DMS153 (cell line): Measurements from ENCODE around the gene ASMTL.
"Not testable (repeated sequence)": the region's sequence is repeated elsewhere in the genome, so short reads cannot be mapped to it uniquely, and the experiment has no call there.

ENCODE experiments used
- DNase-seq: peaks from one replicate; lab custom pipeline; 2025; lab: John Stamatoyannopoulos, UW

ASMTL gene

GRCh38 chrX:1482530-1482928 lies 29.8 kb upstream of the ASMTL start:
- not testable (repeated sequence) for DNase-seq

GRCh38 chrX:1481636-1482529 lies 29.2 kb upstream of the ASMTL start:
- no peak for DNase-seq

- no peak for DNase-seq
These were observed 27.5 kb upstream of the ASMTL start for GRCh38 chrX:1480082-1480785.

GRCh38 chrX:1477801-1478458 lies 25.2 kb upstream of the ASMTL start:
- no peak for DNase-seq

GRCh38 chrX:1477229-1477628 lies 24.5 kb upstream of the ASMTL start:
- DNase-seq = no peak

- no peak for DNase-seq
These were observed 24.0 kb upstream of the ASMTL start for GRCh38 chrX:1476682-1477081.

- no peak for DNase-seq
These were observed 23.2 kb upstream of the ASMTL start for GRCh38 chrX:1475881-1476280.

- no peak for DNase-seq
These were observed 22.8 kb upstream of the ASMTL start for GRCh38 chrX:1475481-1475880.

GRCh38 chrX:1474593-1474992 lies 21.9 kb upstream of the ASMTL start:
- DNase-seq = not testable (repeated sequence)

- no peak for DNase-seq
These were observed 20.3 kb upstream of the ASMTL start for GRCh38 chrX:1472975-1473374.

GRCh38 chrX:1468250-1468772 lies 15.6 kb upstream of the ASMTL start:
- no peak for DNase-seq

GRCh38 chrX:1466971-1467561 lies 14.4 kb upstream of the ASMTL start:
- no peak for DNase-seq

- DNase-seq = no peak
These were observed 13.5 kb upstream of the ASMTL start for GRCh38 chrX:1466232-1466661.

GRCh38 chrX:1465286-1466231 lies 12.8 kb upstream of the ASMTL start:
- DNase-seq = no peak

- DNase-seq = no peak
These were observed 12.2 kb upstream of the ASMTL start for GRCh38 chrX:1464971-1465285.

- DNase-seq = no peak
These were observed 11.6 kb upstream of the ASMTL start for GRCh38 chrX:1464041-1464970.

GRCh38 chrX:1463581-1463980 lies 10.9 kb upstream of the ASMTL start:
- DNase-seq = no peak

GRCh38 chrX:1462596-1463251 lies 10.0 kb upstream of the ASMTL start:
- DNase-seq = no peak

- no peak for DNase-seq
These were observed 9.4 kb upstream of the ASMTL start for GRCh38 chrX:1462110-1462509.

- no peak for DNase-seq
These were observed 3.2 kb upstream of the ASMTL start for GRCh38 chrX:1455948-1456280.
